Right ventricle myocardium inferior (tissue), 1 donor: Measurements from ENCODE around the gene LAD1. TPM values are rescaled to one million over a fixed set of nuclear protein-coding genes. Genes with fewer than 3 reads are reported as not detected.

Experiments
- ATAC-seq: fragments of 200-7000 bp; cut with Tn5 transposase; one replicate; pipeline ENCODE4 v1.9.1; 2020; ENCODE audit warnings: mild to moderate bottlenecking, moderate library complexity
- DNase-seq: peaks from one replicate; pipeline ENCODE4 v3.0.0; 2021; ENCODE audit errors: missing footprints
- intact Hi-C: fragments of 100-400 bp; cut with DNase I; formaldehyde crosslinking; loops from one replicate; pipeline ENCODE4 v1.11.0; 2022
- total RNA-seq: library from RNA; stranded (reverse); fragmentation: NEBNext Ultra II Directional; extraction: Animal tissue kit (Norgen Biotek cat#: 25700); gene quantifications from one replicate; pipeline ENCODE4 v1.2.1, GENCODE V29; 2021
- donor health status: DM: no; HTN: yes; CAD: no; lungs with severe emphysema.

LAD1 gene
- total RNA-seq, 1 donor from 2014 or later: 2.4 TPM

GRCh38 chr1:201358596-201358995, 40.5 kb downstream of the LAD1 start:
- no peak for ATAC-seq
- intact Hi-C loops: no loop called here
- DNase-seq: no peak

- intact Hi-C loops: no loop called here
- ATAC-seq (peak; percentile 35), DNase-seq (no peak)
These were observed 41.3 kb downstream of the LAD1 start for GRCh38 chr1:201357636-201358348.

- peak; percentile 40 for ATAC-seq
- DNase-seq: no peak
- intact Hi-C loops: no loop called here
These were observed 41.9 kb downstream of the LAD1 start for GRCh38 chr1:201357211-201357610.

- ATAC-seq (peak; percentile 6), DNase-seq (no peak)
- intact Hi-C loops: no loop called here
These were observed 42.4 kb downstream of the LAD1 start for GRCh38 chr1:201356701-201357100.

GRCh38 chr1:201356236-201356635, 42.9 kb downstream of the LAD1 start:
- peak; percentile 1 for ATAC-seq
- intact Hi-C loops: no loop called here
- no peak for DNase-seq

- intact Hi-C loops: no loop called here
- no peak for ATAC-seq
- DNase-seq: no peak
These were observed 43.7 kb downstream of the LAD1 start for GRCh38 chr1:201355471-201355870.

GRCh38 chr1:201354901-201355295, 44.2 kb downstream of the LAD1 start:
- intact Hi-C loops: no loop called here
- no peak for ATAC-seq
- no peak for DNase-seq

GRCh38 chr1:201354151-201354900, 44.8 kb downstream of the LAD1 start:
- ATAC-seq (no peak), DNase-seq (no peak)
- intact Hi-C loops: no loop called here

- ATAC-seq (no peak), DNase-seq (no peak)
- intact Hi-C loops: no loop called here
These were observed 45.8 kb downstream of the LAD1 start for GRCh38 chr1:201353186-201353940.

- ATAC-seq (no peak), DNase-seq (no peak)
- intact Hi-C loops: no loop called here
These were observed 47.5 kb downstream of the LAD1 start for GRCh38 chr1:201351617-201352016.

- ATAC-seq (no peak), DNase-seq (no peak)
- intact Hi-C loops: no loop called here
These were observed 48.2 kb downstream of the LAD1 start for GRCh38 chr1:201350884-201351283.

- intact Hi-C loops: no loop called here
- DNase-seq (no peak), ATAC-seq (no peak)
These were observed 48.8 kb downstream of the LAD1 start for GRCh38 chr1:201350361-201350725.

GRCh38 chr1:201349092-201349491, 50.0 kb downstream of the LAD1 start:
- no peak for DNase-seq
- ATAC-seq: no peak

GRCh38 chr1:201348211-201348566, 50.9 kb downstream of the LAD1 start:
- ATAC-seq (peak; percentile 37), DNase-seq (no peak)
- intact Hi-C loops: loop anchor here (5.0 kb wide), 1 partner anchor 59 kb away; no protein-coding TSS in a partner anchor

More at GRCh38 chr1:201349092-201349491, 50.0 kb downstream of the LAD1 start:
- intact Hi-C loops: loop anchor here (5.0 kb wide), 1 partner anchor 58 kb away; no protein-coding TSS in a partner anchor

GRCh38 chr1:201347498-201348210, 51.5 kb downstream of the LAD1 start:
- DNase-seq (no peak), ATAC-seq (no peak)
- intact Hi-C loops: loop anchor here (5.0 kb wide), 1 partner anchor 60 kb away; no protein-coding TSS in a partner anchor

GRCh38 chr1:201346987-201347386, 52.1 kb downstream of the LAD1 start:
- ATAC-seq: no peak
- intact Hi-C loops: loop anchor here (1.0 to 5.0 kb wide), 3 partner anchors 38 to 93 kb away; no protein-coding TSS in a partner anchor

GRCh38 chr1:201346337-201346939, 52.7 kb downstream of the LAD1 start:
- peak; percentile 51 for ATAC-seq
- DNase-seq: no peak
- intact Hi-C loops: loop anchor here (1.0 to 5.0 kb wide), 3 partner anchors 37 to 92 kb away; no protein-coding TSS in a partner anchor

More at GRCh38 chr1:201346987-201347386, 52.1 kb downstream of the LAD1 start:
- no peak for DNase-seq

GRCh38 chr1:201345081-201345355, 54.1 kb downstream of the LAD1 start:
- no peak for DNase-seq
- ATAC-seq: no peak
- intact Hi-C loops: loop anchor here (5.0 kb wide), 1 partner anchor 62 kb away; no protein-coding TSS in a partner anchor
